Measurements from ENCODE around the gene PPP2R3A.
A peak's percentile ranks its signal among the peaks of the same experiment; 100 is the strongest.

PPP2R3A gene

DNA sequence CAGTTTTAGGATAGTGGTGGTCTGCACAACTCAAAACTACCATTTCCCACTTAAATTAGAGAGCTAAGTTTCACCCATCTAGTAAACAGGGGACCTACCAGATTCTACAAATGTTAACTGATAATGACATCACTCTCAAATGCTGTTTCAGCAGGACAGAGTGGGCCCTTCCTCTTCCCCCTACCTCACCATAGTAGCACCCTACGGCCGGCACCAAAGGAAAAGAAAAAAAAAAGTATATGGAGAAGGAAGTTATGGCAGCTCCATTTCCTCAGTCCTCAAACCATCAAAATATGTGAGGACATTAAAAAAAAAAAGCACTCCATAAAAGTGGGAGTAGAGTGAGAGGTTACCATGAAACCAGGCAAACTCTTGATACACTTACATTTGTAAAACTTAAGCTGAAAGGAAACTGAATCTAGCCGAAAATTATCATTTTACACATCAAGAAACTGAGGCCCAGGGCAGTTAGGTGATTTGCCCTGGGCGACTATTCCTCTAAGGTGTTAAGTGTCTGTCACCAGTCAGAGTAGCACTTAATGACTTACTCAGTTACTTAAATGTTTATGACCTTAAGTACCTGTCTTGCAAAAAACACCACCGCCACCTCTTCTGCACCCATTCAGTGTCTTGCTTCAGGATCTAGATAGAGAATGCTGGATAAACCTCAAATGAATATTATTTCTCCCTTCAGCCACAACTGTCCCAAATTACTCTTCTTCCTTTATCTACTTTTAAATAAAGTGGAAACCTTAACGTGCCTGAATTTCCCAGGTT is 227.9 kb downstream of the PPP2R3A start:
- Mint-ChIP-seq H3K4me1 (peaks cover 49% of the 10 kb centered on the region), H3K27ac (peak overlapping the region; percentile 94 to 100 (median 97)), H3K36me3 (ENCODE audit: low read depth) (peaks cover 15% of the 10 kb centered on the region), H3K4me3 (peak overlapping the region; percentile 95 to 97 (median 95)), H3K9me3 (no peaks in the 10 kb centered on the region), H3K27me3 (ENCODE audit: low read depth) (no peaks in the 10 kb centered on the region)
- TF ChIP-seq, protein P1, sequence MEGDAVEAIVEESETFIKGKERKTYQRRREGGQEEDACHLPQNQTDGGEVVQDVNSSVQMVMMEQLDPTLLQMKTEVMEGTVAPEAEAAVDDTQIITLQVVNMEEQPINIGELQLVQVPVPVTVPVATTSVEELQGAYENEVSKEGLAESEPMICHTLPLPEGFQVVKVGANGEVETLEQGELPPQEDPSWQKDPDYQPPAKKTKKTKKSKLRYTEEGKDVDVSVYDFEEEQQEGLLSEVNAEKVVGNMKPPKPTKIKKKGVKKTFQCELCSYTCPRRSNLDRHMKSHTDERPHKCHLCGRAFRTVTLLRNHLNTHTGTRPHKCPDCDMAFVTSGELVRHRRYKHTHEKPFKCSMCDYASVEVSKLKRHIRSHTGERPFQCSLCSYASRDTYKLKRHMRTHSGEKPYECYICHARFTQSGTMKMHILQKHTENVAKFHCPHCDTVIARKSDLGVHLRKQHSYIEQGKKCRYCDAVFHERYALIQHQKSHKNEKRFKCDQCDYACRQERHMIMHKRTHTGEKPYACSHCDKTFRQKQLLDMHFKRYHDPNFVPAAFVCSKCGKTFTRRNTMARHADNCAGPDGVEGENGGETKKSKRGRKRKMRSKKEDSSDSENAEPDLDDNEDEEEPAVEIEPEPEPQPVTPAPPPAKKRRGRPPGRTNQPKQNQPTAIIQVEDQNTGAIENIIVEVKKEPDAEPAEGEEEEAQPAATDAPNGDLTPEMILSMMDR (IDR thresholded peaks at IDR 0.05; ENCODE audit: unreplicated experiment in 3 of 3), result no peak

DNA sequence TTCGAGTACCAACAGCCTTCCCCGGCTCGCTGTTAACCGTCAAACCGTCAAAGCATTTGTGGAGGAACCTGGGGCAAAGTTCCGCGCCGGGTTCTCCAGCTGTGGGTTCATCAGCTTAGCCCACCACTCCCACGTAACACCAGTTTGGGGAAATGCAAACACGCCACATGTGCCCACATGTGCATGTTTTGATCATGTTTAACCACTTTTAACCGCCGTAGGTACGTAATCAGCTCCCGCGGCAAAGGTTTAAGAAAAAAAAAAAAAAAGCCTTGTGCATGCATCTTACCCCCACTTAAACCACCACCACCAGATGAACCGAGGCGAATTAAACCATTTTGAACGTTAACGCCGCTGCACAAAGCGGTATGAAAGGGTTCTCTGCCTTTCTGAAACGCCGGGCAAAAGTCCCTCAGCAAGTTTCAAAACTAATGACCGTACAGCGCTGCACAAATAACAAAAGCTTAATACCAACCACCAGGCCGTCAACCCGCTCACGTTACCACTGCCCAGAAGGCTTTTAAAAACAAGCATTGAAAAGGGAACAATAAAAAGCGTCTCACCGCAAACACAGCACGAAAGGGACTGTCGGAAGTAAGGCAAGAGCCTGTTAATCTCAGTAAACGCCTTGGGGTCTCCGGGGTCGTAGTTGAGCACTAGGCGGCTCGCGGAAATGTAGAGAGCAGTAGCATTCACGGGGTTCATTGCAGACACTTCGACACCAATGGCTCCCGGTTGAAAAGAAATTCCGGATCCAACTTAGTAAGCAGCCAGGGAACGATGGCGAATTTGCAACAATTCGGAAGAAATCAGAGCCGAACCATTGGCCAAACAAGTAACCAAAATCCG is 229.1 kb downstream of the PPP2R3A start:
- H3K4me3 Mint-ChIP-seq, result peak overlapping the region; percentile 95 to 97 (median 95)
- TF ChIP-seq, protein P1 (IDR thresholded peaks at IDR 0.05; ENCODE audit: unreplicated experiment in 3 of 3), result no peak
- H3K4me1 Mint-ChIP-seq, result peaks cover 44% of the 10 kb centered on the region
- H3K36me3 Mint-ChIP-seq (ENCODE audit: low read depth), result peaks cover 11% of the 10 kb centered on the region
- no peaks in the 10 kb centered on the region for H3K9me3 Mint-ChIP-seq
- H3K27ac Mint-ChIP-seq, result peak overlapping the region; percentile 94 to 100 (median 97)
- no peaks in the 10 kb centered on the region for H3K27me3 Mint-ChIP-seq (ENCODE audit: low read depth)

DNA sequence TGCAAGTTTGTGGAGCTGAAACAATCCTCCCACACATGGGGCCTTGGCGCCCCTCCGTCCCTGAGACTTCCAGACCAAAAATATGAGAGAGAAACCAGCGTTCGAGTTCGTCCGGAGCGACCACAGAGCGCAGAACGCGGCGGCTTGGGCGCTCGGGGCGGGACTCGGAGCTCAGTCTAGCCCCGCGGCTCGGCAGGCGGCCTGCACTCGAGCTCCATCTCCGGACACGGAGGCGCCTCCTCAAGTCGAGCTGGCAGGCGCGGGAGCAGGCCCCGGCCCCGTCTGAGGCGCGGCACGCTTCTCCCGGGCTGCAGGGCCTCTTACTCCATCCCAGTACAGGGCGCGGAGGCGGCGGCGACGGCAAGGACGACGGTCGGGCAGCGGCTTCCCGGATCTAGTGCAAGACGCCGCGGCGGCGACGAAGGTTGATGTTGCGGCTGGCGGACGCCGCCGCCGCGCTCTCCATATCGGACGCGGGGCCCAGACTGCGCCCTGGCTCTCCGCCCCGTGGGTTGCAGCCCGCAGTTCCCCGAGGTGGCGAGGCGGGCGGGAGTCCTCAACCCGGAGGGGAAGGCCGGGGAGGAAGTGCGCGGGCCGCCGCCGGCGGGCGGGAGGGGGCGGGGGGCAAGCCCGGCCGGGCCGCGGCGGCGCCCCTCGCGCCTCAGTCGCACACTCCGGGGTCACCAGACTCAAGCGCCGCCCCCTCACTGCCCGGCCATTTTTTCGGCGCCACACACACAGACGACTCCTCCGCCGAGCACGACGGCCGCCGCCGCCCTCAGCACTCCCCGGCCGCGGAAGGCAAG is 229.9 kb downstream of the PPP2R3A start:
- H3K27ac Mint-ChIP-seq, result peak overlapping the region; percentile 94 to 100 (median 97)
- peak overlapping the region; percentile 95 to 97 (median 95) for H3K4me3 Mint-ChIP-seq
- peaks cover 10% of the 10 kb centered on the region for H3K36me3 Mint-ChIP-seq (ENCODE audit: low read depth)
- no peaks in the 10 kb centered on the region for H3K9me3 Mint-ChIP-seq
- TF ChIP-seq, protein P1 (IDR thresholded peaks at IDR 0.05; ENCODE audit: unreplicated experiment in 3 of 3), result no peak
- H3K27me3 Mint-ChIP-seq (ENCODE audit: low read depth), result no peaks in the 10 kb centered on the region
- H3K4me1 Mint-ChIP-seq, result peaks cover 43% of the 10 kb centered on the region

DNA sequence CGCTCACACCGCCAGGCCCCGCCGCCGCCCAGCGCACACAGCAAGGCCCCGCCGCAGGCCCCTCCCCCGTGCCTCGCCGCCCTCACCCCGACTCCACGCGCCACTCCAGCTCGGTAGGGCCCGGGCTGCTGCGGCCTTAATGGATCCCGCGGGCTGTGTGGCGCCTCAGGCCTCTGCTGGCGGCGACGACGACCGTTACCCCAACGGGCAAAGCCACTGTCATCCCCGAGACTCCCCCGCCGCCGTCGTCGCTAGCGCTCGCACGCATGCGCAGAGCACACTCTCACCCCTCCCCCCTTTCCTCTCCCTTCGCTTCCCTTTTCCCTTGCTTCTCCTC is 230.5 kb downstream of the PPP2R3A start, which contains the start of gene MSL2:
MSL2 (minus strand) TSS at position 272 of the 337 bp plus-strand sequence. CDS start 1,222 bp downstream, outside the sequence.
- Mint-ChIP-seq H3K36me3 (ENCODE audit: low read depth) (peaks cover 4% of the 10 kb centered on the region), H3K4me3 (peak within 1 kb of the TSS; percentile 95 to 97 (median 95))
- TF ChIP-seq, protein P1 (IDR thresholded peaks at IDR 0.05; ENCODE audit: unreplicated experiment in 3 of 3), result no peak

DNA sequence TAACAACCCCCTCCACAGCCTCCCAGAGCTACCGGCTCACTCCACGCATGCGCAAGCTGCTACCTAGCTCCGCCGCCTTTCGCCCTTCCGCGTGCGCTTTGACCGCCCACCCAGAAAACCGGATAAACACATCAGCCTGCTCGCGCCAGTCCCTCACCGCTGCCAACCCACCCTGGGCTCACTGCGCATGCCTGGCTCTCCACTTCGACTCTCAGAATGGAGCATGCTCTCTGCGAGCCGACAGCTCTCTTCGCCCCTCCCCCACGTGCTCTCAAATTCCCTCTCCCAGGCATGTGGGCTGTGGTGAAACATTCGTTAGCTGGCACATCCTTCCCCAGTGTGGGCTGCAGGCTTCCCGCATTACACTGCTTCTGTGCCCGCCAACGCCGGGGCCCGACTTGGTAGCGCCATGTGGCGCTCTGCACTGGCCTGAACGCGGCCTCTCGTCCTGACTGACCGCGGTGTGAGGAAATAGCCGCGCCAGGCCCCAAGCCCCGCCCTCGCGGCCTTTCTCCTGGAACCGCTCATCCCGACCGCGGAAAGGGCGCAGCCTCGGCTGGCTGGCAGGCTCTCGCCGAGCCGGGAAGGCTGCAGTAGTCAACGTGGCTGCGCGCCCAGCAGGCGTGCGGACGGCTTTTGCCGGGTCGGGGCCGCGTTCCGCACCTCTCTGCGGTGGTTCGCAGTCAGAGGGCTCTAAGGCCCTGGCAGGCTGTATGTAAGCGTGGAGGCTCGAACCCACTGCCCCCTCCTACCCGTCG is 231.1 kb downstream of the PPP2R3A start:
- Mint-ChIP-seq H3K27ac (peak overlapping the region; percentile 92 to 100 (median 98)), H3K4me1 (peaks cover 35% of the 10 kb centered on the region), H3K9me3 (no peaks in the 10 kb centered on the region), H3K4me3 (peak overlapping the region; percentile 95 to 97 (median 95)), H3K36me3 (ENCODE audit: low read depth) (peaks cover 4% of the 10 kb centered on the region), H3K27me3 (ENCODE audit: low read depth) (no peaks in the 10 kb centered on the region)
- TF ChIP-seq, protein P1 (IDR thresholded peaks at IDR 0.05; ENCODE audit: unreplicated experiment in 3 of 3), result no peak

More for the DNA sequence above, 230.5 kb downstream of the PPP2R3A start, which contains the start of gene MSL2:
- Mint-ChIP-seq H3K4me1 (peaks cover 37% of the 10 kb centered on the region), H3K27me3 (ENCODE audit: low read depth) (no peaks in the 10 kb centered on the region), H3K9me3 (no peaks in the 10 kb centered on the region), H3K27ac (peak within 1 kb of the TSS; percentile 94 to 100 (median 98))
